Transverse colon (tissue), 4 donors: ENCODE results near the gene ZC3HAV1L. TPM values are rescaled to one million over a fixed set of nuclear protein-coding genes. Genes with fewer than 3 reads are reported as not detected.
"Not testable (repeated sequence)": the region's sequence is repeated elsewhere in the genome, so short reads cannot be mapped to it uniquely, and the experiment has no call there.

ENCODE experiments used
- DNase-seq: peaks from one replicate; pipeline ENCODE4 v3.0.0-alpha.2; 2019
- H3K27ac ChIP-seq, 4 donors: fragments of 200-600 bp; sonication (generic); 2 replicates each; pipeline ENCODE4 v1.5.1; 2016 to 2018; ENCODE audit warnings: inconsistent platforms in 4 of 4
- H3K27me3 ChIP-seq: fragments of 200-600 bp; sonication (generic); 2 replicates; pipeline ENCODE4 v1.5.1; 2017; ENCODE audit warnings: inconsistent platforms
- H3K36me3 ChIP-seq, 4 donors: fragments of 200-600 bp; sonication (generic); 2 replicates each; pipeline ENCODE4 v1.5.1; 2017 to 2019; ENCODE audit warnings: inconsistent platforms in 4 of 4
- H3K4me1 ChIP-seq, 4 donors: fragments of 200-600 bp; sonication (generic); 2 replicates each; pipeline ENCODE4 v1.5.1; 2017 to 2020; ENCODE audit warnings: inconsistent platforms in 4 of 4
- H3K4me3 ChIP-seq, 4 donors: fragments of 200-600 bp; sonication (generic); 1 replicate in 1 of 4; 2 replicates in 3 of 4; pipeline versions ENCODE4 v1.5.1 to v1.6.1; 2017 to 2019; ENCODE audit warnings: inconsistent platforms in 4 of 4
- H3K9me3 ChIP-seq, 2 donors: fragments of 200-600 bp; sonication (generic); 2 replicates each; pipeline ENCODE4 v1.5.1; 2017 to 2019; ENCODE audit warnings: inconsistent platforms in 2 of 2
- EP300 ChIP-seq: sonication (generic); formaldehyde crosslinking; IDR thresholded peaks from one replicate; pipeline ENCODE4 v1.6.1; 2017; ENCODE audit warnings: antibody characterized with exemption, low read depth
- POLR2A ChIP-seq: fragments of 450-650 bp; IDR thresholded peaks from one replicate; pipeline ENCODE4 v1.6.1; 2016; ENCODE audit warnings: antibody characterized with exemption, mild to moderate bottlenecking, moderate library complexity
- POLR2AphosphoS5 ChIP-seq, 3 donors: sonication (generic); formaldehyde crosslinking; IDR thresholded peaks; one replicate each; pipeline ENCODE4 v1.6.1; 2016; ENCODE audit warnings: antibody characterized with exemption in 3 of 3
- WGBS, 2 donors: methylation state at CpG; one replicate each; pipeline ENCODE4 v1.1.5; 2018; ENCODE audit warnings: low coverage in 1 of 2; 5-methylcytosine and 5-hydroxymethylcytosine counted together
- in situ Hi-C, 4 donors: fragments of 200-750 bp; cut with MboI; loops; one replicate each; pipeline versions ENCODE4 v1.15.0 to v1.15.1; 2017; ENCODE audit warnings: low sequenced_read_pairs in 3 of 4, low pct_ligation_motif_present in 1 of 4, low pct_unique_long_range_greater_than_20kb in 1 of 4
- intact Hi-C: fragments of 100-400 bp; cut with DNase I; formaldehyde crosslinking; loops from one replicate; pipeline ENCODE4 v1.15.1; 2023; ENCODE audit warnings: low total_unique reads
- total RNA-seq, 4 donors: library from RNA; depleted of rRNA; stranded (reverse); fragments of >200 nt; gene quantifications; one replicate each; pipeline ENCODE4 v1.1.0, GENCODE V29; 2016
- TF ChIP-seq, protein P1 (sequence below), 5 experiments: fragments of 200-600 bp in 3 of 5; fragments of 450-650 bp in 2 of 5; sonication (generic) in 3 of 5; IDR thresholded peaks; 1 replicate in 2 of 5; 2 replicates in 3 of 5; pipeline ENCODE4 v1.5.1; 2016 to 2017; ENCODE audit warnings: antibody characterized with exemption in 5 of 5, inconsistent platforms in 3 of 5, mild to moderate bottlenecking in 2 of 5, moderate library complexity in 1 of 5

Gene ZC3HAV1L
- total RNA-seq, 4 donors from 2014 or later: 5.2 to 71.4 (median 14.7) TPM

DNA sequence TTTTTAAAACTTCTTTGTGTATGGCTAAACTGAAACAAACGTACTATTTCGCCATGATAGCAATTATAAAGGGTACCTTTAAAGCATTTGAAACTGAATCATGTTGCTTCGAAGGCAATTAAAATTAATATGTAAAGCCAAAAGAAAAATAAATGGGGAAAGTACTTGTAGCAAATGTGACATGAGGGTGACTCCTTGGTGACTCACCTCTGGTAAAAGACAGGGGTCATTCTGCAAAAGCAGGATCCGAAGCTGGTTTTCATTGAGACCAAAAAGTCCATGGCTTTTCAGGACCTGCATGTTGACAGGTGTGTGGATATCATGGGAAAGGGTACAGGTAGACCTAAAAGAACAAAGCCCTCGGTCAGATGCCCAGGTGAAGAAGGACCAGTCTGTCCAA is 1.5 kb downstream of the ZC3HAV1L start:
- peak overlapping the region in 1 of 4 donors; percentile 67 for H3K4me3 ChIP-seq
- no peaks in the 10 kb centered on the region for H3K36me3 ChIP-seq
- no peak for DNase-seq
- no peaks in the 10 kb centered on the region for H3K9me3 ChIP-seq
- in situ Hi-C loops: no loop called here
- 92 to 97% methylated on average over 4 to 5 of the region's 5 CpGs for WGBS, 2 donors
- peaks cover 0 to 19% (median 10%) of the 10 kb centered on the region in 4 donors for H3K4me1 ChIP-seq
- intact Hi-C loops: no loop called here
- H3K27ac ChIP-seq: no peak overlapping the region
- H3K27me3 ChIP-seq: no peaks in the 10 kb centered on the region
- TF ChIP-seq, protein P1, sequence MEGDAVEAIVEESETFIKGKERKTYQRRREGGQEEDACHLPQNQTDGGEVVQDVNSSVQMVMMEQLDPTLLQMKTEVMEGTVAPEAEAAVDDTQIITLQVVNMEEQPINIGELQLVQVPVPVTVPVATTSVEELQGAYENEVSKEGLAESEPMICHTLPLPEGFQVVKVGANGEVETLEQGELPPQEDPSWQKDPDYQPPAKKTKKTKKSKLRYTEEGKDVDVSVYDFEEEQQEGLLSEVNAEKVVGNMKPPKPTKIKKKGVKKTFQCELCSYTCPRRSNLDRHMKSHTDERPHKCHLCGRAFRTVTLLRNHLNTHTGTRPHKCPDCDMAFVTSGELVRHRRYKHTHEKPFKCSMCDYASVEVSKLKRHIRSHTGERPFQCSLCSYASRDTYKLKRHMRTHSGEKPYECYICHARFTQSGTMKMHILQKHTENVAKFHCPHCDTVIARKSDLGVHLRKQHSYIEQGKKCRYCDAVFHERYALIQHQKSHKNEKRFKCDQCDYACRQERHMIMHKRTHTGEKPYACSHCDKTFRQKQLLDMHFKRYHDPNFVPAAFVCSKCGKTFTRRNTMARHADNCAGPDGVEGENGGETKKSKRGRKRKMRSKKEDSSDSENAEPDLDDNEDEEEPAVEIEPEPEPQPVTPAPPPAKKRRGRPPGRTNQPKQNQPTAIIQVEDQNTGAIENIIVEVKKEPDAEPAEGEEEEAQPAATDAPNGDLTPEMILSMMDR (IDR thresholded peaks at IDR 0.05): no peak
- TF ChIP-seq POLR2A: no peak
- TF ChIP-seq EP300: no peak
- no peak for TF ChIP-seq POLR2AphosphoS5 (IDR thresholded peaks at IDR 0.05)

DNA sequence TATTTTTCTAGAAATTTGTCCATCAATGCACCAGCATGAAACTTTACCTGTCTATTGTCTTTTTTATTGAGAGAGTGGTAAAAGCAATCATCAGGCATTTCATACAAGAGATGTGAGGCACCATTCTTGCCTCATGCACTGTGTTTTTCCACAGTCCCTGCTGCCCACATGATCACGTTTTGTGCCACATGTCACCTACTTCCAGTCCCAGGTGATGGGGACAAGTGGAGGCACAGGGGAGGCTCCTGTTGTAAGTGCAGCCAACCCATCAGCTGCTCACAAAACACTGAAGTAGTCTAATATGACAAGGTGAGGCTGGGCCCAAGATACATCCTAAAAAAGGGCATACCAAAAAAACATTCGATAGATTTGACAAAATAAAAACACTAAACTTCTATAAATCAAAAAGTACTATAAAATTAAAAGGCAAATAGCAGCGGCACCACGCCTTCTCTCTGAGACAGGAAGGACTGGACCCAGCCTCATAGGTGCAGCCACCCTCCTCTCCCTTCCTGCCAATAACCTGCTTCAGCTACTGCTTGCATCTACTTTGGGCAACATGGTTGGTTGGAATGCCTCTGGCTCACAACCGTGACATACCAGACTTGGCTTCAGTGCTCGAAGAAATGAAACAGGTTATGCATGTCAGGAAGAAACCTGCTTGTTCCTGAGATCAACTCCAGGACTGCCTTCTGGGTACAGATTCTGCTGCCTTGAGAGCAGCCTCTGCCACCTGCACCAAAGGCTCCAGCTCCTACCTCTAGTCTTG is 2.3 kb downstream of the ZC3HAV1L start:
- in situ Hi-C loops: no loop called here
- Histone ChIP-seq H3K4me3 (no peak overlapping the region), H3K27ac (no peak overlapping the region), H3K4me1 (peaks cover 0 to 19% (median 10%) of the 10 kb centered on the region in 4 donors), H3K36me3 (no peaks in the 10 kb centered on the region), H3K9me3 (no peaks in the 10 kb centered on the region), H3K27me3 (no peaks in the 10 kb centered on the region)
- TF ChIP-seq POLR2A (no peak), POLR2AphosphoS5 (IDR thresholded peaks at IDR 0.05) (no peak), EP300 (no peak)
- TF ChIP-seq, protein P1 (IDR thresholded peaks at IDR 0.05): no peak
- intact Hi-C loops: no loop called here
- DNase-seq: no peak
- WGBS, 2 donors: 48 to 70% methylated on average over 3 to 6 of the region's 6 CpGs

DNA sequence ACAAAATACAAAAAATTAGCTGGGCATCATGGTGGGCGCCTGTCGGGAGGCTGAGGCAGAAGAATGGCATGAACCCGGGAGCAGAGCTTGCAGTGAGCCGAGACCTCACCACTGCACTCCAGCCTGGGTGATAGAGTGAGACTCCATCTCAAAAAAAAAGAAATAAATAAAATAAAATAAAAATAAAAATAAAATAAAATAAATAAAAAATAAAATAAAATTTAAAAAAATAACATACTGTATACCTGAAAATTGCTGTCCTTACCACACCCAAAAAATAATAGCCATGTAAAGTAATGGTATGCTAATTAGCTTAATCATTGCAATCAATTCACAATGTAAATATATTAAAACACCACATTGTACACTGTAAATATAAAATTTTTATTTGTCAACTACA is 3.4 kb downstream of the ZC3HAV1L start:
- Histone ChIP-seq H3K27me3 (no peaks in the 10 kb centered on the region), H3K4me1 (peaks cover 0 to 19% (median 10%) of the 10 kb centered on the region in 4 donors), H3K27ac (no peak overlapping the region), H3K36me3 (peaks cover 0 to 3% (median 1%) of the 10 kb centered on the region in 4 donors), H3K4me3 (no peak overlapping the region), H3K9me3 (no peaks in the 10 kb centered on the region)
- TF ChIP-seq POLR2AphosphoS5 (IDR thresholded peaks at IDR 0.05): no peak
- no peak for TF ChIP-seq POLR2A
- no peak for DNase-seq
- 88% methylated on average over 4 of the region's 4 CpGs; no CpG with 5 or more reads in 1 of the 2 donors for WGBS, 2 donors
- intact Hi-C loops: no loop called here
- in situ Hi-C loops: no loop called here

DNA sequence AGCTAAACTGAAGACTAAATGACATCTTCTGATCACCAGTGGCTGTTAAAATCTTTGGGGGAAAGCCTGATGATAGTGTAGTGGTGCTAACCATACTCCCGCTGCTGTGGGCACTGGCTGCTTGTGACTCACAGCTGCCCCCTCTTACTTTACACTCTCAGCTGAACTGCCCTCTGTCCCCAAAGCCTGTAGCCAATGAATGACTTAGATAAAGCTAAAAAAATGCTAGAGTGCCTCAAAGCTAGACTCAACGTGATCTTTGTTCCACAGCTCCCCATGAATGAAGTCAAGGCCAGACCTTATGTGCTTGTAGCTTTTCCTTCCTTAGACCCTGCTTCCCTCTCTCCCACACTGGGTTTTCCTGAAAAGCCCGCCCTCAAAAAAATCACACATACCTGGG is 6.5 kb downstream of the ZC3HAV1L start:
- Histone ChIP-seq H3K9me3 (no peaks in the 10 kb centered on the region), H3K36me3 (peaks cover 0 to 18% (median 9%) of the 10 kb centered on the region in 4 donors), H3K4me1 (peaks cover 0 to 2% (median under 1%) of the 10 kb centered on the region in 4 donors), H3K4me3 (no peak overlapping the region), H3K27me3 (no peaks in the 10 kb centered on the region), H3K27ac (no peak overlapping the region)
- WGBS, 2 donors: 80 to 93% methylated on average over 2 to 3 of the region's 3 CpGs
- DNase-seq: no peak
- intact Hi-C loops (no loop called here), in situ Hi-C loops (no loop called here)
- TF ChIP-seq EP300 (no peak), POLR2A (no peak)

DNA sequence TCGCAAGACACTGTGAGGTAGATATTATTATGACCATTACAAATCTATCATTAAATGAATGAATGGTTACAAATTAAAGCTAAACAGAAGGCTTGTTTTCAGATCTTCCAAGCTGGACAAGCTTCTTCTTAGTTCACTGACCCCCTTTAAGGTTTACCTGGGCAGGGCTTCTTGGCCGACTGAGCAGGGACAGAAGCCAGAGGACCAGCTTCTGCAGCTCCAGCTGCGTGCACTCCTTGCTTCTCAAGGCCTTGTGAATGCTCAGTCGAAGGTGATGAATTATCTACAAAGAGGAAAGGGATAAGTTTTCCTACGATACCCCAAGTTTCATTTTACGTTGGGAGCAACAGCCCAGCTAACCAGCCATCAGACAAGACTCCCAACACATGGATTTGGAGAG is 9.3 kb downstream of the ZC3HAV1L start:
- 94 to 98% methylated on average over 5 to 6 of the region's 6 CpGs for WGBS, 2 donors
- H3K27ac ChIP-seq: no peak overlapping the region
- TF ChIP-seq POLR2A: no peak
- TF ChIP-seq EP300: no peak
- TF ChIP-seq, protein P1 (IDR thresholded peaks at IDR 0.05): no peak
- TF ChIP-seq POLR2AphosphoS5 (IDR thresholded peaks at IDR 0.05): no peak

DNA sequence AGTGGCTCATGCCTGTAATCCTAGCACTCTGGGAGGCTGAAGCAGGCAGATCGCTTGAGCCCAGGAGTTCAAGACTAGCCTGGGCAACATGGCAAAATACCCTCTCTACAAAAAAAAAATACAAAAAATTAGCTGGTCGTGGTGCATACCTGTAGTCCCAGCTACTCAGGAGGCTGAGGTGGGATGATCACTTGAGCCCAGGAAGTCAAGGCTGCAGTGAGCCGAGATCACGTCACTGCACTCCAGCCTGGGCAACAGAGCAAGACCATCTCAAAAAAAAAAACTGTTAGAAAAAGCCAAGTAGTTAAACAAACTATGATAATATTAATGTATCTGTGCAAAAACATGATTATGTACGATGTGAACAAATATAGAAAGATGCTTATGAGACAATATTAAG is 10.0 kb downstream of the ZC3HAV1L start:
- WGBS, 2 donors: 83 to 93% methylated on average over 2 to 5 of the region's 5 CpGs
- H3K36me3 ChIP-seq: peaks cover 0 to 18% (median 9%) of the 10 kb centered on the region in 4 donors
- H3K27me3 ChIP-seq, H3K4me3 ChIP-seq, in situ Hi-C loops, H3K27ac ChIP-seq, H3K9me3 ChIP-seq, intact Hi-C loops, DNase-seq, H3K4me1 ChIP-seq: not testable (repeated sequence)

More for the DNA sequence above, 9.3 kb downstream of the ZC3HAV1L start:
- Histone ChIP-seq H3K9me3 (no peaks in the 10 kb centered on the region), H3K4me3 (no peak overlapping the region), H3K27me3 (no peaks in the 10 kb centered on the region), H3K4me1 (no peaks in the 10 kb centered on the region), H3K36me3 (peaks cover 0 to 18% (median 9%) of the 10 kb centered on the region in 4 donors)
- intact Hi-C loops: no loop called here
- in situ Hi-C loops: no loop called here
- DNase-seq: no peak
